Measurements from ENCODE around the gene DEFB129.

DEFB129 gene

DNA sequence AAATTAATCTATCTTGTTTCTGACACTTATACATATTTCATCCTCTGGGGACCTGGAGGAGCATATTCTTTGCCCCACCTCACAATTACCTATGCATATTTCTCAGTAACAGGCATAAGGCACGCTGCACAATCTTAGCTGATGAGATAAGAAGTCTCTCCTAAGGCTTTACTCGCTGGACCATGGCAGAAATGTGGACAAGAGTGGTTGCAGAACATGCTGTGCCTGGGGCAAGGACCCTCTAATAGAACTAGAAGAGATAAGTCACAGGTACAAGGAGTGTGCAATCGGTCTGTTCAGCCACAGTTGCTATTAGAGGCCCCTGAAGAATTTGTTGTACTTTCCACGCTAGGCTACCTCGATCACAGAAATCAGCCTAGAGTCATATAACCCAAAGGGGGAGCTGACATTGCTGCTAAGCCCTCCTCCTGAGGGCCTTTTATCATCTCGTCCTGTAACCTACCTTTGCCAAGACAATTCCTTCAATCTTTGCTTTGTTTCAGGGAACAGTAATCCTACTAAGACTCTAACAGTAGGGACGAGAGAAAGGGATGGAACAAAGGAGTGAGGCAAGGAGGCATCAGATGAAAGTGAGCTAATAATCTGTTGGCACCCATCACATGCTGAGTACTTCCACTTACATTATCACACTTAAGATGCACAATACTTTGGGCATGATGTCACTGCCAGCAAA lies 16.1 kb upstream of the DEFB129 start:
- Histone ChIP-seq H3K4ac (ENCODE audit: low read length) (no peak overlapping the region), H2BK120ac (ENCODE audit: low read depth, low read length) (no peak overlapping the region), H2AK5ac (ENCODE audit: low read depth, low read length) (no peak overlapping the region), H3K4me1 (ENCODE audit: control insufficient read depth in 2 of 2, insufficient read depth in 1 of 2, low read depth in 1 of 2, low read length in 2 of 2) (no peaks in the 10 kb centered on the region), H3K23ac (ENCODE audit: low read depth, low read length, poor library complexity) (no peak overlapping the region), H3K4me2 (ENCODE audit: insufficient read depth, low read length, poor library complexity, severe bottlenecking) (no peak overlapping the region), H3K4me3 (ENCODE audit: low read length in 2 of 2) (no peak overlapping the region), H2BK15ac (ENCODE audit: low read length) (no peak overlapping the region), H2AFZ (ENCODE audit: low read length) (no peak overlapping the region), H3K79me1 (ENCODE audit: low read depth, low read length) (no peaks in the 10 kb centered on the region), H3K9ac (ENCODE audit: low read depth, low read length, poor library complexity) (no peak overlapping the region), H3K9me3 (replicated peaks in 1 of 2; ENCODE audit: control insufficient read depth in 2 of 2, insufficient read depth in 1 of 2, low read depth in 1 of 2, low read length in 2 of 2) (no peaks in the 10 kb centered on the region), H4K91ac (ENCODE audit: low read depth, low read length, poor library complexity) (no peak overlapping the region), H4K8ac (ENCODE audit: low read depth, low read length) (no peak overlapping the region), H3K36me3 (replicated peaks in 1 of 2; ENCODE audit: control insufficient read depth in 2 of 2, insufficient read depth in 2 of 2, low read length in 2 of 2) (no peaks in the 10 kb centered on the region), H3K18ac (ENCODE audit: low read length) (no peak overlapping the region), H3K14ac (ENCODE audit: low read length) (no peak overlapping the region), H3K27me3 (ENCODE audit: control insufficient read depth in 3 of 3, insufficient read depth in 3 of 3, low read depth in 1 of 3, low read length in 3 of 3) (peaks cover 0 to 32% (median 0%) of the 10 kb centered on the region in 3 experiments), H2BK5ac (ENCODE audit: low read length) (no peak overlapping the region), H3K27ac (replicated peaks; ENCODE audit: low read length) (no peak overlapping the region), H2BK12ac (ENCODE audit: low read length) (no peak overlapping the region)
- DNase-seq (ENCODE audit: low spot score) = no peak
- WGBS, 2 donors (ENCODE audit: extremely low coverage in 2 of 2, insufficient read length in 2 of 2, insufficient replicate concordance in 1 of 2) = no CpG with 5 or more reads among the region's 7 CpGs

DNA sequence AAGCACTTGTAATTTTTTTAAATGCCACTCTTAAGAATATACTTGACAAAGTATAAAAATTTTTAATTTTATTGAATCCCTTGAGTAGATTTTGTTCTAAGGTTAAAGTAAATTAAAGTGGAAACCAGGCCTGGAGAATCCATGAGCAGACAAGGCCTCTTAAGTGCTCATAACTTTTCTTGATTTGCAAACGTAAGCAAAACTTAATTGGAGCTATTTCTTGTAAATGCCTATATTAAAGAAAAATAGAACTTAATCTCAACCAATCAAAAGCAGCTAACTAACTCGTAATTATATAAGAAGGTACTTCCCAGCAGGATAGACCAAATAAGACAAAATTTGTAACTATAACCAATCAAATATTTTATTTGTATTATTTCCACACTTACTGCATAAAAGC lies 12.7 kb upstream of the DEFB129 start:
- H3K14ac ChIP-seq (ENCODE audit: low read length) = no peak overlapping the region
- H3K9ac ChIP-seq (ENCODE audit: low read depth, low read length, poor library complexity) = no peak overlapping the region
- no peak overlapping the region for H3K27ac ChIP-seq (replicated peaks; ENCODE audit: low read length)
- no peak overlapping the region for H3K23ac ChIP-seq (ENCODE audit: low read depth, low read length, poor library complexity)
- H3K36me3 ChIP-seq (replicated peaks in 1 of 2; ENCODE audit: control insufficient read depth in 2 of 2, insufficient read depth in 2 of 2, low read length in 2 of 2) = no peaks in the 10 kb centered on the region
- H2BK12ac ChIP-seq (ENCODE audit: low read length) = no peak overlapping the region
- no peak overlapping the region for H3K4me2 ChIP-seq (ENCODE audit: insufficient read depth, low read length, poor library complexity, severe bottlenecking)
- no peaks in the 10 kb centered on the region for H3K79me1 ChIP-seq (ENCODE audit: low read depth, low read length)
- peaks cover 0 to 2% of the 10 kb centered on the region in 2 donors for H3K4me1 ChIP-seq (ENCODE audit: control insufficient read depth in 2 of 2, insufficient read depth in 1 of 2, low read depth in 1 of 2, low read length in 2 of 2)
- H2BK15ac ChIP-seq (ENCODE audit: low read length) = no peak overlapping the region
- H2BK120ac ChIP-seq (ENCODE audit: low read depth, low read length) = no peak overlapping the region
- no peak for DNase-seq (ENCODE audit: low spot score)
- H2BK5ac ChIP-seq (ENCODE audit: low read length) = no peak overlapping the region
- H3K4me3 ChIP-seq (ENCODE audit: low read length in 2 of 2) = no peak overlapping the region
- no peak overlapping the region for H4K8ac ChIP-seq (ENCODE audit: low read depth, low read length)
- H3K9me3 ChIP-seq (replicated peaks in 1 of 2; ENCODE audit: control insufficient read depth in 2 of 2, insufficient read depth in 1 of 2, low read depth in 1 of 2, low read length in 2 of 2) = no peaks in the 10 kb centered on the region
- H4K91ac ChIP-seq (ENCODE audit: low read depth, low read length, poor library complexity) = no peak overlapping the region
- no peak overlapping the region for H2AK5ac ChIP-seq (ENCODE audit: low read depth, low read length)
- no peak overlapping the region for H3K4ac ChIP-seq (ENCODE audit: low read length)
- no CpG with 5 or more reads among the region's 2 CpGs for WGBS, 2 donors (ENCODE audit: extremely low coverage in 2 of 2, insufficient read length in 2 of 2, insufficient replicate concordance in 1 of 2)
- H3K18ac ChIP-seq (ENCODE audit: low read length) = no peak overlapping the region
- H3K27me3 ChIP-seq (ENCODE audit: control insufficient read depth in 3 of 3, insufficient read depth in 3 of 3, low read depth in 1 of 3, low read length in 3 of 3) = peaks cover 0 to 30% (median 0%) of the 10 kb centered on the region in 3 experiments
- H2AFZ ChIP-seq (ENCODE audit: low read length) = no peak overlapping the region

DNA sequence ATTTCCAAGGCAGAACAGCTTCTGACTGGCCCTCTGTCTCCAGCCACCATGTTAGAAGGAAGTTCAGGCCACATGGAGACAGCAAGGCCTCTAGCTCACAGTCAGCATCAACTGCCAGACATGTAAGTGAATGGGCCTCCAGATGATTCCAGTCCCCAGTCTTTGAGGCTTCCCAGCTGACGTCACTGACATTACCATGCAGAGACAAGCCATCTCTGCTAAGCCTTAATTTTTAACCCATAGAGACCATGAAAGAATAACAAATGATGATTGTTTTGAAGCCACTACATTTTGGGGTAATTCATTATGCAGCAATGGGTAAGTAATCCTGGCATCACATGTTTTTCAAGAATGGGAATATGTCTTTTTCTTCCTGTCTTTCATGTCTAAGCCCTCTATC lies 11.3 kb upstream of the DEFB129 start:
- Histone ChIP-seq H3K9me3 (replicated peaks in 1 of 2; ENCODE audit: control insufficient read depth in 2 of 2, insufficient read depth in 1 of 2, low read depth in 1 of 2, low read length in 2 of 2) (no peaks in the 10 kb centered on the region), H3K23ac (ENCODE audit: low read depth, low read length, poor library complexity) (no peak overlapping the region), H4K91ac (ENCODE audit: low read depth, low read length, poor library complexity) (no peak overlapping the region), H3K9ac (ENCODE audit: low read depth, low read length, poor library complexity) (no peak overlapping the region), H2BK15ac (ENCODE audit: low read length) (no peak overlapping the region), H2BK5ac (ENCODE audit: low read length) (no peak overlapping the region), H2AFZ (ENCODE audit: low read length) (no peak overlapping the region), H3K14ac (ENCODE audit: low read length) (no peak overlapping the region), H2BK120ac (ENCODE audit: low read depth, low read length) (no peak overlapping the region), H3K4me2 (ENCODE audit: insufficient read depth, low read length, poor library complexity, severe bottlenecking) (no peak overlapping the region), H3K4me3 (ENCODE audit: low read length in 2 of 2) (no peak overlapping the region), H3K4me1 (ENCODE audit: control insufficient read depth in 2 of 2, insufficient read depth in 1 of 2, low read depth in 1 of 2, low read length in 2 of 2) (peaks cover 0 to 2% of the 10 kb centered on the region in 2 donors), H4K8ac (ENCODE audit: low read depth, low read length) (no peak overlapping the region), H3K27ac (replicated peaks; ENCODE audit: low read length) (no peak overlapping the region), H3K27me3 (ENCODE audit: control insufficient read depth in 3 of 3, insufficient read depth in 3 of 3, low read depth in 1 of 3, low read length in 3 of 3) (peaks cover 0 to 23% (median 0%) of the 10 kb centered on the region in 3 experiments), H2BK12ac (ENCODE audit: low read length) (no peak overlapping the region), H3K4ac (ENCODE audit: low read length) (no peak overlapping the region), H3K18ac (ENCODE audit: low read length) (no peak overlapping the region), H2AK5ac (ENCODE audit: low read depth, low read length) (no peak overlapping the region), H3K79me1 (ENCODE audit: low read depth, low read length) (no peaks in the 10 kb centered on the region), H3K36me3 (replicated peaks in 1 of 2; ENCODE audit: control insufficient read depth in 2 of 2, insufficient read depth in 2 of 2, low read length in 2 of 2) (no peaks in the 10 kb centered on the region)
- WGBS, 2 donors (ENCODE audit: extremely low coverage in 2 of 2, insufficient read length in 2 of 2, insufficient replicate concordance in 1 of 2) = no CpG with 5 or more reads among the region's 1 CpG
- no peak for DNase-seq (ENCODE audit: low spot score)

DNA sequence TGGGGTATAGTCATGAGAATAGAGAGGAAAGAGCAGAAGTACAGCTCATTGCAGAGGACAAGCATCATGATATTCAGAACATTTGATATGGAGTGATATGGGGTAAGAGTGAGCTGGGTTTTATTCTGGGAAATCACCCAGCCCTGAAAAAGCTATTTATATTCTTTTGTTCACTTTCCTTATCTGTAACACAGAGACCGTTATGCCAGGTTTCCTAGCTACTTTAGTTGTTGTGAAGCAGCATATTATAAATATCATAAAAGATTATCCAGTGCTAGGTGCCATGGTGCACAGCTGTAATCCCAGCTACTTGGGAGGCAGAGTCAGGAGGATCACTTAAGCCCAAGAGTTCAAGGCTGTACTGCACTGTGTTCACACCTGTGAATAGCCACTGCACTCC lies 9.8 kb upstream of the DEFB129 start:
- H2AFZ ChIP-seq (ENCODE audit: low read length) = no peak overlapping the region
- H2BK15ac ChIP-seq (ENCODE audit: low read length) = no peak overlapping the region
- H3K4me2 ChIP-seq (ENCODE audit: insufficient read depth, low read length, poor library complexity, severe bottlenecking) = no peak overlapping the region
- no peak overlapping the region for H2BK120ac ChIP-seq (ENCODE audit: low read depth, low read length)
- H2BK12ac ChIP-seq (ENCODE audit: low read length) = no peak overlapping the region
- peaks cover 0 to 14% (median 0%) of the 10 kb centered on the region in 3 experiments for H3K27me3 ChIP-seq (ENCODE audit: control insufficient read depth in 3 of 3, insufficient read depth in 3 of 3, low read depth in 1 of 3, low read length in 3 of 3)
- peaks cover 0 to 2% of the 10 kb centered on the region in 2 donors for H3K4me1 ChIP-seq (ENCODE audit: control insufficient read depth in 2 of 2, insufficient read depth in 1 of 2, low read depth in 1 of 2, low read length in 2 of 2)
- H4K8ac ChIP-seq (ENCODE audit: low read depth, low read length) = no peak overlapping the region
- no CpG with 5 or more reads among the region's 1 CpG for WGBS, 2 donors (ENCODE audit: extremely low coverage in 2 of 2, insufficient read length in 2 of 2, insufficient replicate concordance in 1 of 2)
- no peaks in the 10 kb centered on the region for H3K36me3 ChIP-seq (replicated peaks in 1 of 2; ENCODE audit: control insufficient read depth in 2 of 2, insufficient read depth in 2 of 2, low read length in 2 of 2)
- H4K91ac ChIP-seq (ENCODE audit: low read depth, low read length, poor library complexity) = no peak overlapping the region
- no peak overlapping the region for H3K27ac ChIP-seq (replicated peaks; ENCODE audit: low read length)
- no peak overlapping the region for H2AK5ac ChIP-seq (ENCODE audit: low read depth, low read length)
- no peak overlapping the region for H3K4me3 ChIP-seq (ENCODE audit: low read length in 2 of 2)
- no peak overlapping the region for H3K14ac ChIP-seq (ENCODE audit: low read length)
- no peak for DNase-seq (ENCODE audit: low spot score)
- H3K23ac ChIP-seq (ENCODE audit: low read depth, low read length, poor library complexity) = no peak overlapping the region
- no peak overlapping the region for H2BK5ac ChIP-seq (ENCODE audit: low read length)
- no peak overlapping the region for H3K18ac ChIP-seq (ENCODE audit: low read length)
- H3K79me1 ChIP-seq (ENCODE audit: low read depth, low read length) = no peaks in the 10 kb centered on the region
- H3K9ac ChIP-seq (ENCODE audit: low read depth, low read length, poor library complexity) = no peak overlapping the region
- no peak overlapping the region for H3K4ac ChIP-seq (ENCODE audit: low read length)
- no peaks in the 10 kb centered on the region for H3K9me3 ChIP-seq (replicated peaks in 1 of 2; ENCODE audit: control insufficient read depth in 2 of 2, insufficient read depth in 1 of 2, low read depth in 1 of 2, low read length in 2 of 2)

All from neuronal stem cell (in vitro differentiated cells).